T-helper 22 cell (primary cell): ENCODE results near the gene MSANTD1.

Experiments
- DNase-seq: peaks from one replicate; pipeline ENCODE4 v3.0.0-alpha.2; 2020; ENCODE audit warnings: low read depth

Gene MSANTD1

DNA sequence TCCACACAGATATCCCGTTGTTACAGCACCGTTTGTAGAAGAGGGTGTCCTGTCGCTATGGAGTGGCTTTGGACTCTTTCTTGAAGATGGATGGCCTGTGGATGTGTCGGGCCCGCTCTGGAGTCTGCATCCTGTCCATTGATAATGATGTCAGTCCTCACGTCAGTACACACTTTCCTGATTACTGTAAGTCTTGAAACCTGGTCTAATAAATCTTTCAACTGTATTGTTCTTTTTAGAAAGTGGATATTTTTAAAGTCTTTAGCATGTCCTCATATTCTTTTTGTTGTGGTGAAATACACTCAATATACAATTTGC, 14.9 kb downstream of the MSANTD1 start:
- no peak for DNase-seq

DNA sequence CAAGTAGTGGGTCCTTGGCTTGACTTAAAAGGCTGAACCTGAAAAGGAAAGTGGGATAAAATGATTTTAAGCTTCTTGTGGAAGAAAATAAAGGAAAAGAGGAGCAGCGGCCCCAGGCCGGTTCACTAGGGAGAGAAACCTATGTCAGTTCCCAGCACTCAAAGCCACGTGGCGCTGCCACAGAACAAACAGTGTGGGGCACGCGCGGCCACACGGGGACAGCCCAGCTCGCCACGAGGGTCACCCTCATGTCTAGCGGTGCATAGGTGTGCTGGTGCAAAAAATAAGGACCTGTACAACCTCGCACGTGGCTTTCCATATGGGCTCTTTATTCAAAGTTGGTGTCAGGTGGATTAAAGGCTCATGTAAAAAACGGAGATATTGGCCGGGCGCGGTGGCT, 17.1 kb downstream of the MSANTD1 start:
- no peak for DNase-seq

DNA sequence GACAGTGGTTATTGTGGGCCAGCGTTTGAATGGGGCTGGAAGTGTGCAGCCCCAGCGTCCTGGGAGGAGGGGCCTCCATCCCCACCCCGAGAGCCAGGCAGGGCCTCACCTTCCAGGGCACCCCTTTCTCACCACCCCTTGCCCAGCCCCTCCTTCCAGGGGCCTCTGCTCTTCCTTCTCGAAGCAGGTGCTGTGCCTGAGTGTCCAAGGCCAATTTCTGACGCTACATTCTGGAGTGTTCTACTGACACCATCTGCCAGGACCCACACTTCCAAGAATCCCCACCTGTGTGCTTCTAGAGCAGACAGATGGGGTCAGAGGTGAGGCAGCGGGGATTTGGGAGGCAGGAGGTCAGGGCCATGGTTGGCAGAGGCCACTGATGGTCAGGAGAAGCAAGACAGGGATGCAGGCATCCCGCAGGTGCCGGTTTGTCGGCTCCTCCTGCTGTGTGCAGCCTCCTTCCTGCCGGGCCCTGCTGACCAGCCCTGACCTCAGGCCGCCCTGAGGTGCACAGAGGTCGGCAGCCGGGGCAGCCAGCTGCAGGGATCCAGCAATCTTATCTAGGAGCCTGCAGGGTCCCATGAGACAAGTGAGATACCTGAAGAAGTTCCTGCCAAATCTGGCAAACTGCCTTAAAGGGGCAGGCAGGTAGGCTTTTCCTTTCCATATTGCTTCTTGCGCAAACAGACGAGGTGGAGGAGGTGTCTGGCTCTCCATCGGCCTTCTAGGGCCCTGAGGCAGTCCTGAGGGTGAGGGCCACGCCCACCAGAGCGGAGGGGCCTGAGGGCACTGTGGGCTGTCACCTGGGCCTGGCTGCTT, 18.8 kb downstream of the MSANTD1 start:
- DNase-seq: no peak

DNA sequence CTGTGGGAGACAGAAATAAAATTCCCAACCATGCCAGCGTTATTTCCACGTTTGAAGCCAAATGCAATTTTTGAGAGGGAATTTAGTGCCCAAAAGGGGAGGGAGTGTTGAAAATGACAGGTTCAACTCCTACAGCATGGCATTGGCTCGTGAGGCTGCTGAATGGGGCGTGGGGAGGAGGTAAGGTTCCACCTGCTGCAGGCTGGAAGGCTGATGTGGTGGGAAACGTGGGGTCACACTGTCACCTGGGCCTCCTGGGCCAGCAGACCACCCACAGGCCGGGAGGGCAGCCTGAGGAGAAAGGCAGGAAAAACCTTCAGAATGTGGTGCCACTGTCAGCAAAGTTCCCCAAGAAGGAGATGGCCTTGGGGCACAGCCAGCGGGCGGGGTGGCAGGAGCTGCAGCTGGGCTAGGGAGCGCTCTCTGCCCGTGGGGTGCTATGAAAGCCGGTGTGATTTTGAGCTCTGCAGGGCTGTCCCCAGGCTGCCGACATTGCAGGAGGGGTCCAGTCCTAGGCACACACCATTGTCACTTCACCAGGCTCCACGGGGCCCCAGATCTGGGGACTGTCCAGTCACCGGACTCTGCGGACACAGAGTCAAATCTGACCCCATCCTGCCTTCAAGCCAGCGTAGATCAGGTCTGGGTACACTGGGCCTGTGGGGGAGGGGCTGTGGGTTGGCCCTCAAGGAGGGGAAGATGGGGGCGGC, 19.6 kb downstream of the MSANTD1 start:
- DNase-seq: no peak

DNA sequence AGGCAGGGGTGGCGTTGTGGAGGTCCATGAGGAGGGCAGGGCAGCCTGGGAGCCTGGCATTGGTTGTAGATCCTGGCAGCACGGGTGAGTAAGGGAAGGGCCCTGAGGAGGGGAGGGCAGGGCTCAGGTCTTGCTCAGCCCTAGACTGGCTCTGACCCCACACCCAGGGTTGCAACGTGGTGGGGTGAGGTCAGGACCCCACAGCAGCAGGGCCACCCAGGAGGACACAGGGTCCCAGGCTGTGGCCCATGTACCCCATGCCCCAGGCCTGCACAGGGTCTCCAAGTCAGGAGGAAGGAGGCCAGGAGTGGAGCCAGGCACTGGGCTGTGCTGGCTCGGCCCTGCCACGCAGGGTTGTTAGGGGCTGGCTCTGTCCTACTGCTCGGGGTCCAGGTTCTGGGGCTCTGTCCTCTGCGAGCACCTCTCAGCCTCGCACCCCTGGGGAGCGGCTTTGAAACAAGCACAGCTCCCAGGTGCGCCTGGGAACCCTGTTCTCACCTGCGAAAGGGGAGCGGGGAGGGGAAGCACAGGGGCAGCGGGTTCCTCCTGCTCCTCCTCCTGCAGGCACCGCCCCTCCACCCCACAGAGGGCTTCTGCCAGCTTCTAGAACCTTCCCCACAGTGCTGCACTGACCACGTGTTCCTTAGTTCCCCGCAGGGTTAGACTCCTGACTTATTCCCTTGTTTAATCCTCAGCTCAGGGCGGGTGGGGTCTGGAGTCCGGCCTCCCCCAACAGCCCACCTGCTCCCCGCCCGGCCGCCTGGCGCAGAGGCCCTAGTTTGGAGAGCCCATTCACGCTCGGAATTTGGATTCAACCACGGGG, 20.4 kb downstream of the MSANTD1 start:
- no peak for DNase-seq

DNA sequence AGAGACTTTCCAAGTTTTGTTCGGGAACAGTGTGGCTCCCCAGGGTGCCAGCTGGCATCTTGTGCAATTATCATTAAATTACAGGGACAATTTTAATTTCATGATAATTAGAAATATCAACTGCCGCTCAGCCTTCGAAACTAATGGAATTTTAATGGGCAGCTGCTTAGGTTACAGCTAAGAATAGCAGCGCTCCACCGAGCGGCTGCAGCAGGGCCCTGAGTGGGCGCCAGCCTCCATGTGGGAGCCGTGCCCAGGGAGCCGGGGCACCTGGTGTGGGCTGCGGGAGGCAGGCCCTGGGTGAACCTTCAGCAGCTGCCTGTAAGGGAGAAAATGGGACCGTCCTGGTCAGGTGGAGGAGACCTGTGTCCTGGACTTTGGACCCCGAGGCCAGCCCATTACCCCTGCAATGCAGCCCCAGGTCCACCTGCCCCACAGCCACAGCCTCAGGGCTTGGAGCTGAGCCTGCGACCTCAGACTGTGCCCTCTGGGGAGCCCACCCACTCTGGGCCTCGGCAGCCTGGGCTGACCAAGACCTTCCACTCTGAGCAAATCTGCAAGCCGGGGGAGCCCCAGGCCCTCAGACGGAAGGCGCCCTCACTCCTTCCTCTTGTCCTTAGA, 21.1 kb downstream of the MSANTD1 start:
- DNase-seq: no peak

DNA sequence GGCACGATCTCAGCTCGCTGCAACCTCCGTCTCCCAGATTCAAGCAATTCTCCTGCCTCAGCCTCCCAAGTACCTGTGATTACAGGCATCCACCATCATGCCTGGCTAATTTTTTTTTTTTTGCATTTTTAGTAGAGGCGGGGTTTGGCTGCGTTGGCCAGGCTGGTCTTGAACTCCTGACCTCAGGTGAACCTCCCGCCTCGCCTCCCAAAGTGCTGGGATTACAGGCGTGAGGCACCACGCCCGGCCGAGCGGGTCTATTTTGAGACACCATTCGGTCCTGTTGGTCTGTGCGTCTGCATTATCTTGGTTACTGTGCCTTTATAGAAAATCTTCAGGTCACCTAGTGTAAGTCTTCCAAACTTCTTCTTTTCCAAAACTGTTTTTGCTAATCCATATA, 22.2 kb downstream of the MSANTD1 start:
- no peak for DNase-seq

DNA sequence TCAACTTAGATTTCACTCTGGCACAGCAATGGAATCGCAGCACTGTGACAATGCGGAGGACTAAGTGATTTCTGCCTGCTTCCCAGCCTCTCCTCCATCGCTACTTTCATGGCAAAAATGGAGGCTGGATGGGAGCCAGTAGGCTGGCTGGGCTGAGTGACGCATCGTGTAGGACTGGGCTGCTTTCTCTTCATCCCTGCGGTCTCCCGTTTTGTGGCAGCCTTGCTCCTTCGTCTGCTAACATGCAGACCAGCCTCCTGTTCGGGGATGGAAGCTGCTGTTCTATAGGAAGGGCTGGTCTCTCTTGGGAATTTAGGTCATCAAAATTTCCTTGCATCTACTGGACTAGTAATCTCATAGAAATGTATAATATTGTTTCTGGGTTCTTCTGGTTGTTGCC, 28.0 kb downstream of the MSANTD1 start:
- no peak for DNase-seq

DNA sequence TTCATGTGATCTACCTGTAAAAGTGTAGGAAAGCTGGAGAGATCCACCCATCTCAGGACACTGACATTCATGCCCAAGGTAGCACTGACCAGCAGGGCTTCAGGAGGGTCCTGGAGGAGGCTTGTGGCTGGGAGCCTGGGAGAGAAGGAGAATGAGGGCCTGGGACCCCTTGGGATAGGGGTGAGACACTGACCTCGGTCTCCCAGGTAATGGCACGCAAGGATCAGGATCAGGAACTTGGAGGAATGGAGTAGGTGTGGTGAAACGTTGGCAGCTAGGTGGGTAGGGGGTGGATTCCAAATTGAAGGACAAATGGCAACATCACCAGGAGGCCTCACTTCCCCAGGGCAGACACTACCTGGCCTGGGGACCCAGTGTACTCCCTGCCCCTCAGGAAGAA, 31.5 kb downstream of the MSANTD1 start:
- DNase-seq: no peak

DNA sequence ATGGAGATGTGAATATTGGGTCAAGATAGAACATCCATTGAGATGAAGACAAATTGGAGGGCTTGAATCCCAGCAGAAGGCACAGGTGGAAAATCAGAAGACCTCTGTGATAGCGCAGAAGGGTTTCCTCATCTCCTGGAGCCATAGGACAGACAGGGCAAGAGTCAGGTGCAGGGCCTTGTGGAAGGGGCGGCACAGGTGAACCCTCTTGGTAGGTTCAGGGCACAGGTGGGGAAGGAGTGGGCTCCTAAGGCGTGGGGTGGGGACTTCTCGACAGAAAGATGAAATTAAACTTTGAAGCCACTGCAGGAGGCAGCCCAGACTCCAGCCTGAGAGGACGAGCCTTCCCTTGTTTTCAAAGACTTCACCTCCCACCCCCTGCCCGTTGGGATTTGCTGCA, 34.5 kb downstream of the MSANTD1 start:
- no peak for DNase-seq

DNA sequence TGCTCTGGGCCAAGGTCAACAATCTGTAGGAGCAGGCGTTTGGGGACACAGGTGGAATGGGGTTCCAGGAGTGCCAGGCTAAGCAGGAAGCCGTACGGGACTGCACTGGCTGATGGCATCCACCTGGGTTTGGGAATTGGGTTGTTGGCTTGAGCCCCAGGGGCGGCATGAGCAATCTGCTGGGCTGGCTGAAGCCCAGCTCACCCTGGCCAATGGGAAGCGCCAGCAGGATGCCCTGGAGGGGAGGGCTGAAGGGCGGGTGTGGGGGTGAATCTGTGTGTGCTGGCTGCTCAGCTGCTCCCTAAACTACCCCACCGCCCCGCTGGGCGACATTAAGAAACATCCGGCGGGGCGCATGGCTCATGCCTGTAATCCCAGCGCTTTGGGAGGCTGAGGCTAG, 35.0 kb downstream of the MSANTD1 start:
- no peak for DNase-seq

DNA sequence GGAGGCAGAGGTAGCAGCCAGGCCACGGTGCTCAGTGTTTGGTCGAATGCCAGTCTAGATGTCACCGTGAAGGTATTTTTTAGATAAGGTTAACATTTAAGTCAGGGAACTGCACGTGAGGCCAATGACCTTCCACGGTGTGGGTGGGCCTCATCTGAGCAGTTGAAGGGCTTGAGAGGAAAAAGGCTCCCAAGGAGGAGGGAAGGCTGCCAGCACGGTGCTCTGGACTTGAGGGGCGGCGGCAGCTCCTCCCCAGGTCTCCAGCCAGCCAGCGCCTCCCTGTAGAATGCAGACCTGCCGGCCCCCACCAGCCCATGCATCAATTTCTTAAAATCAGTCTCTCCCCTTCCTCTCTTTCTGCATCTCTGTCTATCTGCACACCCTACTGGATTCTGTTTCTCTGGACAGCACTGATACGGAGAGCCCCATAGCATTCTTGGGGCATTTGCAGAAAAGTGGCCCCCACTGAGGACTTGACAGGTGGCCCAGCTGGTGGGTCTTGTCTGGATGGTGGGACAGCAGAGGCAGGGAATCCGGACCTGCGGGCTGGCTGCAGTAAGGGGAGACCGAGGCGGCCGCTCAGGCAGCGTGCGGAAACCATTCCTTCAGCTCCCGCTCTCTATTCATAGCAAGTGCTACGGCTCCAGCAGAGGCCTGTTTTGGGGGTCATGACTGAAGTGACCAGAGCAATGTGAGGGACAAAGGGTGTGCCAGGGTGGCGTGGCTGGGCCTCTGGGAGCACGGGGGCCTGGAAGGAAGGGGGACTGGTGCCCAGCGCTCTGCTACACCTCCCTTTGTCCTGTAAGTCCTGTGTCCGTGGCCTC, 36.0 kb downstream of the MSANTD1 start:
- no peak for DNase-seq

DNA sequence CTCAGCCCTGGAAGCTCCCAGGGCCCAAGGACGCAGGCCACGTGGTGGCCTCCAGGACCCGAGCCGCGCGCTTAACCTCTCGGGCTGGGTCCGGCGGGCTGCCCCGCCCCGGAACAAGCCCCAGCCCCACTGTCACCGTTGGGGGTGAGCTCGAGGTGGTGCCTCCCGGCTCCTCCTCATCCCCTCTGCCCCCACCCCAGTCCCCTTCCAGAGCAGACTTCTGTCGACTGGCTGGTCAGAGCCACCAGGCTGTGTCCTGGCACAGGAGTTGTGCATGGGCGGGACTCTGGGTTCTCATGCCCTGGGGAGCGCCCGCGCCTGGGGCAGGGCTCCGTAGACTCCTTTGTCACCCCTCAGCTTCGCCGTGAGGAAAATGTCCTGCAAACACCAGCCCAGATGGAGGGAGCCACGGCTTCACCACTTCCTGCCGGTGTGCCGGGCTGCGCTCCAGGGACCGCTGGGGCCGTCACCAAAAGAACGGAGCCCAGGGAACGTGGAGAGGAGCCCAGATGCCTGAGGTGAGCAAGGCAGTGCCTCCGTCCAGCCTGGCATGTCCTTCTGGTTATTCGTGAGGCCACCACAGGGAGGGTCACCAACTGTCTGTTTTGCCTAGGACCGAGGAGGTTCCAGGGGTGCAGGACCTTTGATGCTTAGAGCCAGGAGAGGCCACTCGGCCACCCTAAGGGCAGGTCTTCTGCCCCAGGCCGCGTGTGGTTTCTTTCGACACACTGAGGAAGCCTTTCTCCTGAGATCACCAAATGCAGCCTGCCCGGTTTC, 36.8 kb downstream of the MSANTD1 start:
- no peak for DNase-seq

DNA sequence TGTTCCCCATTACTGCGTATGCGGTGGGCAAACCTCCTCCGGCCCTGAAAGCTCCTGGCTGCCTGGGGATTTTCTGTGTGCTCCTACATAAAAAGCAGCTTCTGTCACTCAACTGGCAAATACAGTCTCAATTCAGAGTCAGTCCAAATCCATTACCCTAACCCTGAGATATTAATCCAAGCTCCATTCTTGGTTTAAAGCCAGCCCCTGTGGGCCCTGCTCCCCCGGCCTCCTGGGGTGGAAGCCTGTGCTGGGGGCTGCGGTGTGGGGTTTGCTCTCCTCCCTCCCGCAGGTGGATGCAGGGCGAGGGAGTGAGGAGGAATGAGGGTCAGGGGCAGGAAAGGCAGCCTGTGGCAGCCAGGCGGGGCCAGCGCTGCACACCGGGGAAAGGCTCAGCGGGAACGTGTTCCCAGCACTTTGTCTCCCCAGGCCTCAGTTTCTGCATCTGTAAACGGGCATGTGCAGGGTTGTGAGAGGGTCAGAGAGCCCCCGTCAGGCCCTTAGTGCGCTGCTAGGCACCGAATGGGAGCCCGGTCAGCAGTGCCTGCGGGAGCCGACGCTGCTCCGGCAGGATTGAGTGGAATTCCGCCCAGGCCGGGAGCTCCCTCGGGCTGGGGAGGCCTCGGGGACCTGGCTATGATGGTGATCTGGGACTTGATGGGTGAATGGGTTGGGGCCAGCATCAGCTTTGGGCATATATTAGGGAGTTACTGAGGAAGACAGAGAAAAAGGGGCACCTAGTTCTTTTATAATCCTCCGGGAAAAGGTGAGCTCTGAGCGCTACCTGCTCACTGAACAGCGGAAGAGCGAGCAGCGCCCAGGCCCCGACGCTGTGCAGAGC, 37.6 kb downstream of the MSANTD1 start:
- DNase-seq: no peak

DNA sequence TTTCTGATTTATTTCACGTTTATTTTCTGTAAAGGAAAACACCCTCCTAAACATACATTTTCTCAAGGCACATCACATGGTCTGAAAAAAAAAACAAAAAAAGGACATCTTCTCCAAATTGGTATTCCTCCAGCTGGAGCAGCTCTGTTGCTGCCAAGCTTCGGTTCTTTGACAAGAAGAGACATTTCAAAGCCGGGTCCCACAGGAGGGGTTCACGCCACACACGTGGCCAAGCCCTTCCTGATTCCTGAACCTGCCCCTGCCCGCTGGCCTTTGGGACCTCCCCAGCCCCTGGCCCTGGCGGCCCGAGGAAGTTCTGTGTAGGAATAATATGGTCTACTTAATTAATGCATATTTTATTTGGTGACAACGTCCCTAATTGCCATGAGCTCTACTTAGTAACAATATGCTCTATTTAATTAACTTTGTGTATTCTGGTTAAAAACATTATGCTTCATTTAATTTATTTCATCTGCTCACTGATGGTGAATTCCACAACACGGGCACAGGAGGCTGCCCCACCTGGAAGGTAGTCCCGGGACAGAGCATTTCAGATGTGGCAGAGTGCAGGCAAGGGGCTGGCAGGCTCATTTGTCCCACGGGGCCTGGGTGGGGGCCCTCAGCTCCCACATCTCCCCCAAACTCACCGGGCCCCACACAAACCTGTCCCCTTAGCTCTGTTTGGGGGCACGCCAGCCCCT, 38.5 kb downstream of the MSANTD1 start:
- no peak for DNase-seq

DNA sequence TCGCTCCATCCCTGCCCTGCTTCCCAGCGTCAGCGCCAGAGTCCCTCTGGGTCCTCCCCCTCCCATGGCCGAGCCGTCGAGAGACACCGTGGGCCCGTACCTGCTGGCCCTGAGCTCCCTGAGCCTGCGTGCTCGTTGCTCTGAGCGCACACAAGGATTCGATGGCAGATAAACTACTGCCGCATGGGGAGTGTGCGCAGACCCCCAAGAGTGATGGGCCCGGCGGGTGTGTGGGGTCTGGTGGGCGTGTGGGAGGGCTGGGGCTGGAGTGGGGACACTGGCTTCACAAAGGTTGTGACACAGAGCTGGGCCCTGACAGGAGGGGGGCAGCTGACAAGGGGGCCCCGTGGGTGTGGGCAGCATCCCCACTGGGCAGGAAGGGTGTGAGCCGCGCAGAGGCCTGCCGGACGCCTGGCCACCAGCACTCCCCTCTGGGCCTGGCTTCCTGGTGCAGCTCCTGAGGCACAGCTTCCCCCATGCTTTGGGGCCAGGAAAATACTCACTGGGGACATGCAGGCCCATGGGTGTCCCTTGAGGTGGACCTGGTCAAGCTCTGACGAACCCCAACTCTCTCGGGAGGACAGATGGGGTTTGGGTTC, 39.1 kb downstream of the MSANTD1 start:
- no peak for DNase-seq

DNA sequence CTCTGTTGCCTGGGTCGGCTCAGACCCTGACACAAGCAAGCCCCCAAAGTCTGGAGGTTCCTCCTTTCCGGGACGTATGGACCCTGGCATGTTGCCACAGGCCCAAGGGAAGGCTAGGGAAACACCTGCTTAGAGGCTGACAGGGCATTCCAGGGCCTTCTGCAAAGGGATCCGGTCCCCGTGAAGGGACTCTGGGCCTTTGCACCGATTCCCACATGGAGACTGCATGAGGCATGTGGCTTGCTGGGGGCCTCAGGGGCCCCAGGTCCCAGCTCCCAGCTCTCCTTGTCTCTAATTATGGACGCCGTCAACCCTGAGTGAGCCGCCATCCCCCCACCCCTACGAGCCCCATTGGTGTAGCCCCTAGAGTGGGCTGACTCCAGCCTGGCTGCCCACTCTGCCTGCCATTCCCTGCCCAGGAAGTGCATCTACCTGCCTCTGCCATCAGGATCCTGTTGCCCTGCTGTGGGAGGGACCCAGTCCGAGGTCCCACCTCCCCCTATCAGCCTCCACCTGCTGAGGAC, 39.7 kb downstream of the MSANTD1 start:
- no peak for DNase-seq

DNA sequence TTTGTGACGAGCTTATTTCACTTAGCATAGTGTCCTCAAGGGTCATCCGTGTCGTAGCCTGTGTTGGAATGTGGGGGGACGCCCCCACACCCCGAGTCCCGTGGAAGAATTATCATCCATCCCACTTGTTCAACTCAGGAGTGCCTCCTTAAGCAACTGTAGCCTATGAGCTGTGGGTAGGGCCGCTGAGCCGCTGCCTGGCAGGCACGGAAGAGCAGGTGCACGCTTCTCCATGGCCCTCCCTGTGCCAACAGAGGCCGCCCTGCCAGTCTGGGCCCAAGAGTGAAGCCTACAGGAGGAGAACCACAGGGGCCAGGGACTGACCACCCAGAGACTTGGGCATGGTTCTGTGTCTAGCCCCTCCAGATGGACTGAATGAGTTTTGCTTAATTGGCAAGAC, 41.5 kb downstream of the MSANTD1 start:
- DNase-seq: no peak

DNA sequence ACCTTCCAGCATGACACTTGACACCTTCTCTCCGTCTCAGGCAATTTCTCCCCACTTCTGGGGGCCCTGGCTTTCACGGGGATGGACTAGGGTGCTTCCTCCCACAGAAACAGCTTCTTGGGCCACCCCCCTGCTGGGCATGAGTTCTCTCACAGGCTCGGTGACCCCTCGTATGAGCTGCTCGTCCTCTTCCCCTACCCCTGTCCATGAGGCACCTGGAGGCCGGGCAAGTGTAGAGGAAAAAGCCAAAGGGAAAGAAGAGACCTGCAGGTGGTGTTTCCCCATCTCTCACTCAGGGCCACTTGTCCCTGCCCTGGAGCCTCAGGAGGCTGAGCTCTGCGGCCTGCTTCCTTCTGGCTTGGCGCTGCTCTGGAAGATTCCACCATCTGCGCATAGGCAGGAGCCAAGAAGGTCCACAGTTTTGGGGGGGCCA, 41.9 kb downstream of the MSANTD1 start:
- DNase-seq: no peak
